Immature natural killer cell (primary cell): Measurements from ENCODE around the gene PADI1. TPM values are rescaled to one million over a fixed set of nuclear protein-coding genes. Genes with fewer than 3 reads are reported as not detected.
"Not testable (repeated sequence)": the region's sequence is repeated elsewhere in the genome, so short reads cannot be mapped to it uniquely, and the experiment has no call there.

Experiments used
- DNase-seq, 3 donors: peaks; one replicate each; pipeline ENCODE4 v3.0.0; 2022; ENCODE audit warnings: mixed read lengths in 1 of 3
- H3K27ac Mint-ChIP-seq, 6 donors: one replicate each; pipeline ENCODE4 v1.8.0; 2020; ENCODE audit warnings: mixed read lengths in 6 of 6, mild to moderate bottlenecking in 5 of 6, inconsistent platforms in 4 of 6, moderate library complexity in 3 of 6
- H3K27me3 Mint-ChIP-seq, 3 donors: one replicate each; pipeline ENCODE4 v1.8.0; 2020 to 2021; ENCODE audit warnings: low read depth in 3 of 3, mild to moderate bottlenecking in 3 of 3, mixed read lengths in 3 of 3, moderate library complexity in 3 of 3, inconsistent platforms in 1 of 3
- H3K36me3 Mint-ChIP-seq, 3 donors: one replicate each; pipeline ENCODE4 v1.8.0; 2020; ENCODE audit warnings: mixed read lengths in 3 of 3, inconsistent platforms in 2 of 3, mild to moderate bottlenecking in 2 of 3
- H3K4me1 Mint-ChIP-seq, 2 donors: one replicate each; pipeline ENCODE4 v1.8.0; 2020; ENCODE audit warnings: inconsistent platforms in 2 of 2, mild to moderate bottlenecking in 2 of 2, mixed read lengths in 2 of 2, moderate library complexity in 1 of 2
- H3K4me3 Mint-ChIP-seq, 5 donors: one replicate each; pipeline ENCODE4 v1.8.0; 2020; ENCODE audit warnings: mild to moderate bottlenecking in 5 of 5, mixed read lengths in 5 of 5, inconsistent platforms in 3 of 5, moderate library complexity in 3 of 5
- H3K9me3 Mint-ChIP-seq, 6 donors: one replicate each; pipeline ENCODE4 v1.8.0; 2020; ENCODE audit warnings: mild to moderate bottlenecking in 6 of 6, mixed read lengths in 6 of 6, inconsistent platforms in 4 of 6, moderate library complexity in 3 of 6
- polyA plus RNA-seq, 3 donors: library from polyadenylated mRNA; unstranded; fragments of 300-500 nt; fragmentation: Illumina TruSeq; gene quantifications; one replicate each; pipeline ENCODE4 v1.2.3, GENCODE V29; 2021

The PADI1 gene
- polyA plus RNA-seq, 3 donors from 2014 or later = not detected

DNA sequence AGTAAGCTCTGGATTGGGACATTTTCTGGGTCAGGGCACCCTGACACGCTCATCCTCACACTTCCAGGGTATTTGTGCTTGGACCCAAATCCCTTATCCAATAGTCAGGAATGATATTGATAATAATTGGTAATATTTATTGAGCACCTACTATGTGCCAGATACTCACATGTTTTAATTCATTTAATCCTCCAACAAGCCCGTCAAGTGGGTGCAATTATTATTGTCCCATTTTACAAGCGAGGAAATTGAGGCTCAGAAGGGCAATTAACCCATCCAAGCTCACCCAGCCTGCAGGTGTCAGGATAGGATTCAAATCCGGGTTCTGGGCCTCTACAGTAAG is 32.6 kb downstream of the PADI1 start:
- Mint-ChIP-seq H3K36me3 (no peaks in the 10 kb centered on the region), H3K4me1 (peaks cover 0 to 2% of the 10 kb centered on the region in 2 donors), H3K27ac (no peak overlapping the region), H3K27me3 (peaks cover 2 to 5% (median 2%) of the 10 kb centered on the region in 3 donors), H3K9me3 (no peaks in the 10 kb centered on the region), H3K4me3 (no peak overlapping the region)
- DNase-seq = no peak

DNA sequence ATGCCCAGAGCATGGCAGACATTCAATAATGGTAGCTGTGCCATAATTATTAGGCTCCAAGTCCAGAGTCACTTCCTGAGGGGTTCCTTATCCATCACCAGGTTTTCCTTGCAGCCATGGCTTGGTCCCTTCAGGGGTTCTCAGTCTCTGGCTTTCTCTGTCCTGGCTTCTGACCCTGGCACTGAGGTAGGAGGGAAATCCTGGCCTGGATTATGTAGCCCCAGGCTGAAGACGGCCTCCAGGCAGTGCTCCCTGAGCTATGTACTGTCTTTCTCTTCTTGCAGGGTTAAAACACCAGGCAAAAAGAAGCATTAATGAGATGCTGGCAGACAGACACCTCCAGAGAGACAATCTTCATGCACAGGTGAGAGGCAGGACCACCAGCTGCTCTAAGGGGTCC is 34.5 kb downstream of the PADI1 start:
- no peak for DNase-seq
- peaks cover 2 to 5% (median 2%) of the 10 kb centered on the region in 3 donors for H3K27me3 Mint-ChIP-seq
- H3K36me3 Mint-ChIP-seq = no peaks in the 10 kb centered on the region
- no peak overlapping the region for H3K4me3 Mint-ChIP-seq
- H3K9me3 Mint-ChIP-seq = no peaks in the 10 kb centered on the region
- no peaks in the 10 kb centered on the region for H3K4me1 Mint-ChIP-seq
- no peak overlapping the region for H3K27ac Mint-ChIP-seq

DNA sequence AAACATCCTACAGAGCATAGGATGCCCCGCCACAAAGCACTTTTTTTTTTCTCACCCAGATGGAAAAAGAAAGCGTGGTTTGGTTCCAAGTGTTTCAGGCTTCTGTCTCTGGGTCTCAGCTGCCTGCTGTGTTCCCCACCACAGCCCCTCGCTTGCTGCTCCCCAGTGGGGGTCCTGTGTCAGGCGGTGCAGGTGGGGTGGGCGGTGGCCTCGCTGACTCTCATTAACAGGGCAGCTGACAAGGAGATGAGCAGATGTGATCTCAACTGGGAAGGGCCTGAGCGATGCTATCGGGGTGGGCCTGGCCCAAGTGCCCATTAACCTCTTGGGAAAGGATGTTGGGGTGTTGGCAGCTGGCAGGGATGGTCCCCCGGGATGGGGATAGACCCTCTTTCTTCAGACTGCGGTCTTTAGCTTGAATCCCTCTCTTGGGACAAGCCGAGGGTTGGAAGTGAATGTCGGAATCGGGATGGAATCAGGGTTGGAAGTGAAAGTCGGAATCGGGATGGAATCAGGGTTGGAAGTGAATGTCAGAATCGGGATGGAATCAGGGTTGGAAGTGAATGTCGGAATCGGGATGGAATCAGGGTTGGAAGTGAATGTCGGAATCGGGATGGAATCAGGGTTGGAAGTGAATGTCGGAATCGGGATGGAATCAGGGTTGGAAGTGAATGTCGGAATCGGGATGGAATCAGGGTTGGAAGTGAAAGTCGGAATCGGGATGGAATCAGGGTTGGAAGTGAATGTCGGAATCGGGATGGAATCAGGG is 36.3 kb downstream of the PADI1 start:
- not testable (repeated sequence) for H3K4me1 Mint-ChIP-seq, H3K9me3 Mint-ChIP-seq, H3K27ac Mint-ChIP-seq, DNase-seq, H3K36me3 Mint-ChIP-seq, H3K27me3 Mint-ChIP-seq, H3K4me3 Mint-ChIP-seq

DNA sequence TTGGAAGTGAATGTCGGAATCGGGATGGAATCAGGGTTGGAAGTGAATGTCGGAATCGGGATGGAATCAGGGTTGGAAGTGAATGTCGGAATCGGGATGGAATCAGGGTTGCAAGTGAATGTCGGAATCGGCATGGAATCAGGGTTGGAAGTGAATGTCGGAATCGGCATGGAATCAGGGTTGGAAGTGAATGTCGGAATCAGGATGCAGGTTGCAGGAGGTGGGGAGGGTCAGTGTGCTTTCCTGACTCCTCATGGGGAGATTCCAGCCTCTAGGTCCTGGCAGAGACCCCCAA is 36.8 kb downstream of the PADI1 start:
- not testable (repeated sequence) for H3K9me3 Mint-ChIP-seq, H3K27ac Mint-ChIP-seq, H3K36me3 Mint-ChIP-seq, H3K4me3 Mint-ChIP-seq, H3K27me3 Mint-ChIP-seq, DNase-seq, H3K4me1 Mint-ChIP-seq

DNA sequence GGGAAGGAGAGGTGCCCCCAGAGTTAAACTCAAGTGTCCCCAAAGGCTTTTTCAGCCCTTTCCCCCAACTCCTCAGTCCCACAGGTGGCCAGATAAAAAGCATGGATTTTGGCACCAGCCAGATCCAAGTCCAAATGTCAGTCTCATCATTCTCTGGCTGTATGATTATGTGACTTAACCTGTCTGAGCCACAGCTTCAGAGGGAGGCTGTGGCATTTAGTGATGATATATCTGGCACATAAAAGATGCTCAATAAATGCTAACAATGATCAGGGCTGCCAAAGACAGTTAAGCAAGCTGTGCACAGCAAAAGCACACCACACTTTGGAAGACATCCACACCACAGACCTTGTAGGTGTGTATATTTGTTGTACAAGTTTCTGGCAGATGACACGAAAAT is 38.3 kb downstream of the PADI1 start:
- no peak overlapping the region for H3K27ac Mint-ChIP-seq
- peaks cover 0 to 4% (median 0%) of the 10 kb centered on the region in 3 donors for H3K27me3 Mint-ChIP-seq
- no peaks in the 10 kb centered on the region for H3K4me1 Mint-ChIP-seq
- H3K9me3 Mint-ChIP-seq = no peaks in the 10 kb centered on the region
- DNase-seq = no peak
- no peak overlapping the region for H3K4me3 Mint-ChIP-seq
- H3K36me3 Mint-ChIP-seq = no peaks in the 10 kb centered on the region

DNA sequence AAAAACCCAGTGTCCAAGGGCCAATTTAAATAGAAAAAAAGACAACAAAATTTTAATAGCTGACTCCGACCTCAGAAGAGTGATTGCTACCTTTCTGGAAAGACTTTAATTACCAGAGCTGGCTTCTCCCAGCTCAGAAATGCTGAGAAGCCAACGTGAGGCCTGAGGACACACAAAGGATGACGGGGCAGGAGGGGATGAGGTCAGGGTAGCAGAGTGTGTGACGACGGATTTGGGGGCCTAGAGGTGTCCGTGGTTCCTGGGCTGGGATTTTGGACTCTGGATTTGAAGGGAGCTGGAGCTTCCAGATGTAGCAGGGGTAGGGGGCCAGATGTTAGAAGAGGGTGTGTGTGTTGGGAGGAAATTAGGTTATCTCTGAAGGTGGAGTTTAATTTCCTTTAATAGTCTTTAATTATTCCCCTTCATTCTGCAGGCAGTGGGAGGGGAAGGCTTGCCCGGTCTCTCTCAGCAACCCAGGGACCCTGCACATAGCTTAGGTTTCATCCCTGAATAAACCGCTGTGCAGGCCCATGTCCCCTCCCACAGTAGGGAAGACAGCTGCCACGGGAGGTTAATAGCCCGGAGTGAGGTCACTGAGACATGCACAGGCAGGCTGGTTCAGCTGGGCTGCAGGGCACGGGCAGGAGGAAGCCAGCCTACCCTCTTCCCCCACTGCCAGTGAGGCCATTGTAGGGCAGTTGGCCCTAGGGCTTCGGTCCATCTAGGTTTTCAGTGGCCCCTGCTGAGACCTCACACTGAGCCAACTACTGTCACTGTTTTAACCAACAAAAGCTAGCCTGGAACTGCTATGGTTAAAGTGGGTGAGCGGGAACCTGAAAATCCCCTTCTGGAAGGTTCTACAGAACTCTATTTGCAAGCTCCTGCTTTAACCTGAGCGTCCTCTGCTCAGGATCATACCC is 40.2 kb downstream of the PADI1 start:
- no peak overlapping the region for H3K4me3 Mint-ChIP-seq
- H3K4me1 Mint-ChIP-seq = no peaks in the 10 kb centered on the region
- H3K36me3 Mint-ChIP-seq = no peaks in the 10 kb centered on the region
- no peak overlapping the region for H3K27ac Mint-ChIP-seq
- no peak for DNase-seq
- H3K9me3 Mint-ChIP-seq = no peaks in the 10 kb centered on the region
- H3K27me3 Mint-ChIP-seq = peaks cover 0 to 2% (median 0%) of the 10 kb centered on the region in 3 donors

DNA sequence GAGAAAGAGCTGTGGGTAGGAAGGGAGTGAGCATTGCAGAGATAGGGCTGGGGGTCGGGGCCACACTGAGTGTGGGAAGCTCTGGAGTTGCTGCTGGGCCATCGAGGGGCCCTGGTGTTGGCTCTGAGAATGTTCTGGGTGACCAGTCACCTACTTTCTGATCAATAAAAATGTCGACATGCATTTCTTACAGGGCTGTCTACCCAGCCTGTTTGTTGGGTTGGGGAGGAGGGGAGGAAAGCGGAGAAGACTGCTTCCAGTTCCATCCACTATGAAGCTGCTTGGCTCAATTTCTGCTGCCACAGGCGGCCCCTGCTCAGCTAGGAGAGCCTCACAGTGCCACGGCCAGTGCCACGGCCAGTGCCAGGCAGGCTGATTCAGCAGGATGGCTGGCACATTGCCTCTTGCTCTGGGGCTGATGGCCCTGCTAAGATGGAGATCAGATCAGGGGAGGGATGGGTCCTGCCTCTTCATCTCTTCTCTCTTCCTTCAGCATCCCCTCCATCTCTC is 40.9 kb downstream of the PADI1 start:
- Mint-ChIP-seq H3K9me3 (no peaks in the 10 kb centered on the region), H3K4me1 (no peaks in the 10 kb centered on the region), H3K4me3 (no peak overlapping the region), H3K36me3 (no peaks in the 10 kb centered on the region), H3K27ac (no peak overlapping the region), H3K27me3 (peaks cover 0 to 2% (median 2%) of the 10 kb centered on the region in 3 donors)
- DNase-seq = no peak

DNA sequence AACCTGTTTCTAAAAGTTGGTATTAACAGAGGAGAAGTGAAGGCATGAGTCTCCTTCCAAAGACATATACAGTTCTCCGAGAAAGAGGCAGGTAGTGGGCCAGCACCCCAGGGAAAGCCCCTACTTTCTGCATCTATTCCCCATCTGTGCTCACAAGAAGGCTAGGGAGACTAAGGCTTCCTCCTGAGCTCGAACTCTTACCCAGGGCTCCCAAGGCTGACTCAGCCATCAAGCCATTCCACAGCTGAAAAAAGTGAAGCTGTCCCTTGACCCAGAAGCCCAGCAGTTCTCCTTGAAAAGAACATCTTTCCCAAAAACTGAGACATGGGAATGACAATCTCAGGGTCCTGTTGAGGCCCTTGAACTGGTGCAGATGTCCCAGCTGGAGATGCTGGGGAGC is 42.0 kb downstream of the PADI1 start:
- H3K36me3 Mint-ChIP-seq = no peaks in the 10 kb centered on the region
- no peaks in the 10 kb centered on the region for H3K4me1 Mint-ChIP-seq
- no peak for DNase-seq
- no peak overlapping the region for H3K27ac Mint-ChIP-seq
- H3K9me3 Mint-ChIP-seq = no peaks in the 10 kb centered on the region
- H3K4me3 Mint-ChIP-seq = no peak overlapping the region
- peaks cover 0 to 4% (median 0%) of the 10 kb centered on the region in 3 donors for H3K27me3 Mint-ChIP-seq

DNA sequence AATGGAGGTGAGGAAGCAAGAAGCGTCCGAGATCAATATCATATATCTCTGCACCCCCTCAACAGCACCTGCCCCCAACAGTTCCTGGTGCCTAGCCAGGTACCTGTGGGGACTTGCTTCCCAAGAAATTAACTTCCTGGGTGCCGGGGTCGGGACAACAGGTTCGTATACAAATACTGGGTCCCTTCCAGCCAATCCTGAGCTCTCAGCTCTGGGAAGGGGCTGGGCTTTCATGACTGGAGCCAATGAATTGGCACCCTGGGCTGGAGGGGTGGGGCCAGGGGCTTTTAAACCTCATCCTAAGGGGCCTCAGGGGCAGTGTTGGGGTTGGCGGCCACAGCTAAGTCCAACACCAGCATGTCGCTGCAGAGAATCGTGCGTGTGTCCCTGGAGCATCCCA is 43.9 kb downstream of the PADI1 start, which contains the start of gene PADI3:
Gene PADI3 (plus strand): TSS at position 318 of the 400 bp plus-strand sequence. CDS start 40 bp downstream, at position 358.
- H3K27me3 Mint-ChIP-seq = peaks cover 0 to 4% (median 0%) of the 10 kb centered on the region in 3 donors
- H3K4me3 Mint-ChIP-seq = no peak within 1 kb of the TSS
- no peak for DNase-seq
- no peaks in the 10 kb centered on the region for H3K9me3 Mint-ChIP-seq
- no peaks in the 10 kb centered on the region for H3K36me3 Mint-ChIP-seq
- no peaks in the 10 kb centered on the region for H3K4me1 Mint-ChIP-seq
- no peak within 1 kb of the TSS for H3K27ac Mint-ChIP-seq

DNA sequence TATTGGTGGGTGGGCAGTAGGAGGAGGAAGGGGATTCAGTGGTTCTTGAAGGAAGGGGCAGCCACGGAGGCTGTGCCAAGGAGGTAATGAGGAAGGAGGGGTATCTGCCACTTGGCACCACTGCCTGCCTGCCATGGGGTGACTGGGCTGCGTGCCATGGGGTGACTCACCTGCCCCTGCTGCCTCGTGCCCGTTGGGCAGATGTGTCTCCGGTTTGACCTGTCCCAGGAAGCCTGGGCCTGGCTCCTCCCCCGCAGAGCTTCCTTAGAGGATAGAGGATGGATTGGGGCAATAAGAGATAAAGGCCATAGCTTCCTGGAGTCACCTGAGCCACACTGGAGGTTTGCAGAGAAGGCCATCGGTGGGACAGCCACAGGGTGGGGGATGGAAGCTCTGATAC is 45.7 kb downstream of the PADI1 start:
- Mint-ChIP-seq H3K4me3 (no peak overlapping the region), H3K36me3 (no peaks in the 10 kb centered on the region), H3K27me3 (peaks cover 0 to 4% (median 0%) of the 10 kb centered on the region in 3 donors), H3K27ac (no peak overlapping the region), H3K4me1 (no peaks in the 10 kb centered on the region), H3K9me3 (no peaks in the 10 kb centered on the region)
- DNase-seq = no peak

DNA sequence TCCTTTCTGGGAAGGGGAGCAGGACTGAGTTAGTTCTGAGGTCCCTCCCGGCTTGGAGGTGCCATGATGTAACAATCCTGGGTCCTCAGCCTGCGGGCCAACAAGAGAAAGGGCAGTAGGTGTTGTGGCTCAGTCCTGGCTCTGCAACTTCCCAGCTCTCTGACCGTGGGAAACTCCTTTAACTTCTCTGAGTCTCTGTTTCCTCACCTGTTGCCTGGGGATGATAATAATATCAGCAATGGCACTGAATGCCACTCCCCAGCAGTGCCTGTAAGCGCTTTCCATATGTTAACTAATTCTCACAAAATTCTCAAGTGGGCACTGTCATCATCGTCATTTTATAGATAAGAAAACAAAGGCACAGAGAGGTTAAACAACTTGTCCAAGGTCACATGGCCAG is 46.3 kb downstream of the PADI1 start:
- no peak overlapping the region for H3K27ac Mint-ChIP-seq
- H3K36me3 Mint-ChIP-seq = no peaks in the 10 kb centered on the region
- H3K4me3 Mint-ChIP-seq = no peak overlapping the region
- no peaks in the 10 kb centered on the region for H3K9me3 Mint-ChIP-seq
- peaks cover 0 to 4% (median 0%) of the 10 kb centered on the region in 3 donors for H3K27me3 Mint-ChIP-seq
- no peak for DNase-seq
- no peaks in the 10 kb centered on the region for H3K4me1 Mint-ChIP-seq

DNA sequence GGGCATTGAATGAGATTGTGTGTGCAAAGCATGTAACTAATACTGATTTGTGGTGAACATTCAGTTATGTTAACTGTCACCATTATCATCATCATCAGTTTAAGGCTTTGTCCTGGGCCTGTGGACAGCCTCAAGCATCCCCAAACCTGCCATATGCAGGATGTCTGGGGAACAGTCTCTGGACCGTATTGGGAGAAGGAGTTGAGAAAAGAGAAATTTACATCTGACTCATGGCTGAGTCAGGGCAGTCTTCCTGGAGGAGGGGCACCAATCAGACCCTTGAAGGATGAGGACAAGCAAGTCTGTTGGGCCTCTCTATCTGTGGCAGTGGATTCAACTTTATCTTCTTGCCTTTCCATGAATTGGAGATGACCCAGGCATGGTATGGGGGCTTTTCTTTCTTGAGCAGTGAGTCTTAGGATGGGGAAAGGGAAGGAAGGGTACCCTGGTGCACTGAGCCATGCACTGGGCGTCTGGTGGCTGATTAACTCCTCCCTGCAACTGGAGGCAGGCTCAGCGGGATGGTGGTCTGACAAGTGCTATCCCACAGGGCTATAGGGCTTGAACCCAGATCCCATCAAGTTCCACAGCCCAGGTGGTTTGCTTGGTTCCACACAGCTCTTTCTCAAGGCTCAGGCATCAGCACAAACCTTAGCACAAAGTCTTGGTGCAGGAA is 46.9 kb downstream of the PADI1 start:
- H3K9me3 Mint-ChIP-seq = no peaks in the 10 kb centered on the region
- no peaks in the 10 kb centered on the region for H3K4me1 Mint-ChIP-seq
- no peaks in the 10 kb centered on the region for H3K36me3 Mint-ChIP-seq
- no peak for DNase-seq
- no peak overlapping the region for H3K4me3 Mint-ChIP-seq
- no peak overlapping the region for H3K27ac Mint-ChIP-seq
- H3K27me3 Mint-ChIP-seq = peaks cover 0 to 4% (median 0%) of the 10 kb centered on the region in 3 donors

DNA sequence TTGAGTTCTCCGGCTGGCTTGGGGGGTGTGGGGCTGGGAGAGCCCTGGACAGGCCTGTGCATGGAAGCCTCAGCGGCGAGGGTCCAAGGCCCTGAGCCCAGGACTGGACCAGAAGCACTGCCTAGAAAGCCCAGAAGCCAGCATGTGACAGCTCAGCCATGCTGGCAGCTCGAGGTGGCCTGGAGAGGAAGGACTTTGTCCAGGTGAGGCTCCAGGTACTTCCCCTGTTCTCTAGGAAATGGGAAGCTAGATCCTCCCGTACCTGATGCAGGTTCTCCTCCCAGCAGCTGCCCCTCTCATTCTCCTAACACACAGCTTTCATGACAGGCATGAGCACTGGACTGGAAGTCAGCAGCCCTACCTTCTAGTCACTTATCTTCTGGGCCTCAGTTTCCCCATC is 50.4 kb downstream of the PADI1 start:
- H3K4me3 Mint-ChIP-seq = no peak overlapping the region
- H3K27ac Mint-ChIP-seq = no peak overlapping the region
- H3K9me3 Mint-ChIP-seq = no peaks in the 10 kb centered on the region
- DNase-seq = no peak
- H3K27me3 Mint-ChIP-seq = peaks cover 0 to 3% (median 2%) of the 10 kb centered on the region in 3 donors
- no peaks in the 10 kb centered on the region for H3K36me3 Mint-ChIP-seq
- H3K4me1 Mint-ChIP-seq = no peaks in the 10 kb centered on the region
